Lower leg skin (tissue), 4 donors: ENCODE measurements around the gene EPHA1. TPM values are rescaled to one million over a fixed set of nuclear protein-coding genes. Genes with fewer than 3 reads are reported as not detected.
"Not testable (repeated sequence)": the region's sequence is repeated elsewhere in the genome, so short reads cannot be mapped to it uniquely, and the experiment has no call there.

Experiments used
- DNase-seq, 2 donors: peaks; one replicate each; pipeline ENCODE4 v3.0.0-alpha.2; 2019; ENCODE audit warnings: low spot score in 2 of 2
- H3K4me3 ChIP-seq: fragments of 200-600 bp; sonication (generic); 2 replicates; pipeline ENCODE4 v1.5.1; 2017; ENCODE audit warnings: mild to moderate bottlenecking, low read depth; ENCODE audit not compliant: poor library complexity, severe bottlenecking
- CTCF ChIP-seq, 3 donors: fragments of 450-650 bp; IDR thresholded peaks; one replicate each; pipeline ENCODE4 v1.5.1; 2016; ENCODE audit warnings: antibody characterized with exemption in 3 of 3, mild to moderate bottlenecking in 3 of 3, moderate library complexity in 2 of 3
- POLR2A ChIP-seq, 2 donors: fragments of 450-650 bp; IDR thresholded peaks; one replicate each; pipeline ENCODE4 v1.6.1; 2016 to 2017; ENCODE audit warnings: antibody characterized with exemption in 2 of 2, mild to moderate bottlenecking in 1 of 2, moderate library complexity in 1 of 2
- WGBS, 2 donors: methylation state at CpG; one replicate each; pipeline ENCODE4 v1.1.5; 2018; 5-methylcytosine and 5-hydroxymethylcytosine counted together
- intact Hi-C: fragments of 100-400 bp; cut with DNase I; formaldehyde crosslinking; loops from one replicate; pipeline ENCODE4 v1.15.0; 2023; ENCODE audit warnings: low total_unique reads
- total RNA-seq, 4 donors: library from RNA; depleted of rRNA; stranded (reverse); fragments of >200 nt; gene quantifications; one replicate each; pipeline ENCODE4 v1.1.0, GENCODE V29; 2016

The EPHA1 gene
- total RNA-seq, 4 donors from 2014 or later = 51.7 to 94.5 (median 64.2) TPM

GRCh38 chr7:143418681-143419458 is 10.2 kb upstream of the EPHA1 start:
- DNase-seq = no peak
- WGBS, 2 donors = 74 to 77% methylated on average over 11 of the region's 11 CpGs
- no peak overlapping the region for H3K4me3 ChIP-seq
- TF ChIP-seq POLR2A (IDR thresholded peaks at IDR 0.05) = no peak
- TF ChIP-seq CTCF (IDR thresholded peaks at IDR 0.05) = no peak
- intact Hi-C loops = no loop called here

- no peak for TF ChIP-seq CTCF (IDR thresholded peaks at IDR 0.05)
- TF ChIP-seq POLR2A (IDR thresholded peaks at IDR 0.05) = no peak
- 39 to 75% methylated on average over 1 of the region's 1 CpG for WGBS, 2 donors
- no peak overlapping the region for H3K4me3 ChIP-seq
- intact Hi-C loops = loop anchor here (2.0 kb wide), 1 partner anchor 47 kb away; no protein-coding TSS in a partner anchor
- no peak for DNase-seq
These were observed 9.2 kb upstream of the EPHA1 start for GRCh38 chr7:143417734-143418383.

- DNase-seq = no peak
- intact Hi-C loops = loop anchor here (2.0 kb wide), 1 partner anchor 46 kb away; no protein-coding TSS in a partner anchor
- WGBS, 2 donors = 5 to 10% methylated on average over 3 of the region's 3 CpGs
- no peak overlapping the region for H3K4me3 ChIP-seq
- TF ChIP-seq POLR2A (IDR thresholded peaks at IDR 0.05) = no peak
- peak in 1 of 3 donors; percentile 27 for TF ChIP-seq CTCF (IDR thresholded peaks at IDR 0.05)
These were observed 8.0 kb upstream of the EPHA1 start for GRCh38 chr7:143416565-143417149.

GRCh38 chr7:143415742-143416397 is 7.2 kb upstream of the EPHA1 start:
- no peak overlapping the region for H3K4me3 ChIP-seq
- WGBS, 2 donors = 51 to 66% methylated on average over 8 of the region's 8 CpGs
- DNase-seq = no peak
- intact Hi-C loops = loop anchor here (2.0 kb wide), 1 partner anchor 45 kb away; no protein-coding TSS in a partner anchor
- no peak for TF ChIP-seq POLR2A (IDR thresholded peaks at IDR 0.05)
- TF ChIP-seq CTCF (IDR thresholded peaks at IDR 0.05) = no peak

GRCh38 chr7:143415209-143415608 is 6.6 kb upstream of the EPHA1 start:
- H3K4me3 ChIP-seq, DNase-seq, intact Hi-C loops: not testable (repeated sequence)
- 81 to 84% methylated on average over 7 of the region's 7 CpGs for WGBS, 2 donors
